Activated T-helper 1 cell treated with anti-CD3 and anti-CD28 coated beads, Interleukin-2, amount 50 U/mL, for 16 hours (primary cell): ENCODE data around the gene CHN2.

Experiments used
- DNase-seq, 2 donors: peaks; one replicate each; pipeline ENCODE4 v3.0.0-alpha.2; 2020; ENCODE audit warnings: low read depth in 1 of 2, low spot score in 1 of 2

CHN2 gene

GRCh38 chr7:29463504-29464158, 269.1 kb downstream of the CHN2 start:
- no peak for DNase-seq

DNA sequence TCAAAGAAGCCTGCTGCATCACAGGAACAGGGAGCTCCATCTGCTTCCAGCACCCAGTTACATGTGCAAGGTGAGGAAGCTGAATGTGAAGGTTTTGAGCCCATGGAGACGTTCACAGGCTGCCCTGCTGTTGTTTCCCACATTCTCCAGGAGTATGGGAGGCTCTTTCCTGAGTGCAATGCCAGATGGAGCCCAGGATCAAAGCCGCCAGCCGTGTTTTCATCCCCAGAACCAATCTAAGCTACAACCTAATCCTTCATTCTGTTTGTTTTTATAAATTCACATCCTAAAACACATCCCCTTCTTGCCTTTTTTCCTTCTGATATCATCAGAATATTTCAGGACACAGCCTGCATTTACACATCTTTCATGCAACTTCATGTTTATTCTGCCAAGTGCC, 270.2 kb downstream of the CHN2 start:
- DNase-seq, result no peak

GRCh38 chr7:29467193-29467926, 272.8 kb downstream of the CHN2 start:
- no peak for DNase-seq

GRCh38 chr7:29468196-29468595, 273.6 kb downstream of the CHN2 start:
- no peak for DNase-seq

DNA sequence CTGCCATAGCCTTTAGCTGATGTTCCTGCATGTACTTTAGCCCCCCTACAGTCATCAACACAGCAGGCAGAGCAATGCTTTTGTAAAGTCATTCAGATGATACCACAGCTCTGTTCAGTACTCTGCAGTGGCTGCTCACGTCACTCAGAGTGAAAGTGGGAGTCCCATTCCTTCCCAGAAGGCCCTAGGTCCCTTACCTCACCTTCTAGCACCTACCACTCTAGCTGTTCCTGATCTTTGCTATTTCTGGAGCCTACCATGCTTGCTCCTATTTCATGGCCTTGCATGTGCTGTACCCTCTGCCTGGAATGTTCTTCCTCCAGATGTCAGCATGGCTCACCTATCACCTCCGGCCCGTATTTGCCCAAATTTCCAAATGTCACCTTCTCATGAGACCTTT, 274.7 kb downstream of the CHN2 start:
- no peak for DNase-seq

DNA sequence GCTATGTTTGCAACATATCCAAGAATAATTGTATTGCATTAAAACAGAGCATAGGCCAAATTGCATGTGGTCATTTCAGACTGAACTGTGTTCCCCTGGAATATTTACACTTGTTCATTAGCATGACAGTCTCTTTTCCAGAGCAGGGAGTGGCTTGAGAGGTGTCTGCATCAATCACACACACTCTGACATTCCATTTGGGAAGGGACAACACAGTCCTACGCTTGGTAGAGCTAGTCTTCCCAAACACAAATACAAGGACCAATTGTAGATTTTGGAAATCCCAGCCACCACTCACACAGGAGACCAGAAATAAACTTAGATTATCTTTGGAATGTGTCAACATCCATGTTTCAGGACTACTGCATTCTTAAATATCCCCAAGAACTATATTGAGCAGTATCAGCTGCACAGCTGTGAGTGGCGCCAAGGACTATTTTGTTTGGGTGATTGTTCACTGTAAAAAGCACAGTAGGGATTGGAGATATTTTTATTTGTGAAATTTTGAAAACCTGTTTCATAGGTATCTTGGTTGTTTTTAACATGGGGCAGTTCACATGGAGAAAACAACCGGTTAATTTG, 275.5 kb downstream of the CHN2 start:
- DNase-seq, result no peak

- no peak for DNase-seq
These were observed 277.0 kb downstream of the CHN2 start for GRCh38 chr7:29471444-29472138.

GRCh38 chr7:29476916-29477315, 282.3 kb downstream of the CHN2 start:
- DNase-seq, result no peak

- no peak for DNase-seq
These were observed 283.7 kb downstream of the CHN2 start for GRCh38 chr7:29478226-29478625.

- no peak for DNase-seq
These were observed 284.2 kb downstream of the CHN2 start for GRCh38 chr7:29478687-29479240.

GRCh38 chr7:29479301-29480200, 285.0 kb downstream of the CHN2 start:
- DNase-seq, result no peak

GRCh38 chr7:29480451-29480850, 285.9 kb downstream of the CHN2 start:
- DNase-seq, result no peak

- no peak for DNase-seq
These were observed 286.5 kb downstream of the CHN2 start for GRCh38 chr7:29480934-29481651.

DNA sequence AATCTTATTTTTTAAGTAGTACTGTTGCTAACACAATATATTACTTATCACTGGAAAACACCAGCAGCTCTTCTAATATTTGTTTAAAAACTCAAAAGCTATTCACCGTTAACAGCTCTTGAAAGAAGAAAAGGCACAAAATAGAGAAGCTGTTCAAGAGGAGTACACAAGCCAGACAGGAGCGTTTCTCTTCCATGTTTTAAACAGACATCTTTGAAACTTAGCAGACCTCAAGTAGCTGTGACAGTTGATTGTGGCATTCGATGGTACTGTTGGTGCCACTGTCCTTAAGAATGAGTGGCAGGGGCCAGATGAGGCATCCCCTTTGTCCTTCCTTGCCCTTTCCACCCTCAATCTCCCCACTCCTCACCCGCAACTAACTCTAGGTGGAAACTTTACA, 287.5 kb downstream of the CHN2 start:
- DNase-seq, result no peak

DNA sequence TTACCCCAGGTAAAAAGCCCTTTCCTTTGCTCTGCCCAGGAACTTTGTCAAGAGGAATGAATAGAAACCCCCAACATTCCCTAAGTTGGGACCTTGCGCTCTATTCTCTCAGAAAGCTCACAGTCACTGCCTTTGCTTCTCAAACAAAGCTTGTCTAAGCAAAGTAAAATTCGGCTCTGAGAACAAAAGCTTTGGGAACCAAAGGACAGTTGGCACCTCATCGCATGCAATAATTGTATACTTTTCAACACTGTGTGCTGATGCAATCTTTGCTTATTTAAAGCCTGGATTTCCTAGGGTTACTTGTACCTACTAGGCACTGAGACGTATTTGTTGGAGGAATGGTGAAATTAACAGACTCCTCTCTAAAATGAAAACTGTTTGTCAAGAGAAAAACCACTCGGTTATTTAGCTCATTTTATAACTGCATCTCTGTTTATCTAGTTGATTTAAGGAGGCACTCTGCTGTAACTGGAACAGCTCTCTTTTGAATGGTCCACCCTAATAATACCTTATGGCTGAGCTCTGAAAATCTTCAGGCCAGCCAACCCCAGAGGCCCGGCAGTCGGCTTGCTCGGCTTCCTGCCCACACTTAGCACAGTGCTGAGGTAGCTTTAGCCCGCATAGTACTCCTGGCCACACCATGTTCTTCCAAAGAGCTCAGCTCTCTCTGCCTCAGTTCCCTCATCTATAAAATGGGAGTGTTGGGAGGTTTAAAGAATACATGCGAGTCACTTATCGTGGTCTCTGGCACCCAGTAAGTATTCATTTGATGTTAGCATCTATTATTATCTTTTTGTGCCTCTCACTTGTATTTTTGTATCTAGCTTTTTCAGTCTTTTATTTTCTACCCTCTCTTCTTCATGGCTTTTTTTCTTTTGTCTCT, 288.9 kb downstream of the CHN2 start:
- no peak for DNase-seq

- DNase-seq, result no peak
These were observed 289.7 kb downstream of the CHN2 start for GRCh38 chr7:29484280-29484679.

GRCh38 chr7:29485339-29486190, 291.0 kb downstream of the CHN2 start:
- DNase-seq, result no peak

DNA sequence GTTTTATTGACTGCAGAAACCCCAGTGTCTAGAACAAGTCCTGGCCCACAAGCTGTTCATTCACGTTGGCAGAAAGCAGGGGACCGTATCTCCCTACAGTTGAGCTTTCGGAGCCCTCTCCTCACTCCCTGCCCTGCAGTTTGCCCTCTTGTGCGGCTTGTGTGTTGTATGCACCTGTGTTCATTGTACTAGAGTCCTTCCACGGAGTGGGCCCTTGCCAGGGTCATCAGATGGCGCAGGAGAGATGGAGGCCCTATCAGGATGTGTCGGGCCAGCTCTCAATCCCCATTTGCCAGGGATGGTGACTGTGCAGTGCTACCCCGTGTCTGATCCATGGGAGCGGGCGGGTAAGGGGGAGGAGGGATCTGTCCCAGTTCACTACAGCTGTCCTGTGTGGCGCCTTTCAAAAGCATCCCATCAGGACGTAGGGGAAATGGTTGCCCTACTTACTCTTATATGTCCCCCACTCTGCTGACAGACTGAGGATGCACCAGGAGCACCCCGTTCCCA, 291.7 kb downstream of the CHN2 start:
- DNase-seq, result no peak
